Loucy (cell line): ENCODE measurements around the gene SLCO2A1.

ENCODE experiments used
- H2AFZ ChIP-seq: fragments of 200-600 bp; sonication (generic); 2 replicates; pipeline ENCODE4 v1.6.0; 2016; ENCODE audit warnings: antibody characterized with exemption, mild to moderate bottlenecking, low read length, moderate library complexity
- H3F3A ChIP-seq: fragments of 200-600 bp; 2 replicates; pipeline ENCODE4 v1.6.0; 2016; ENCODE audit warnings: antibody characterized with exemption, low read depth, mild to moderate bottlenecking
- H3K27me3 ChIP-seq: fragments of 200-600 bp; sonication (generic); 2 replicates; pipeline ENCODE4 v1.6.1; 2014; ENCODE audit warnings: low read length, mild to moderate bottlenecking; ENCODE audit not compliant: insufficient read depth, poor library complexity, severe bottlenecking
- H3K36me3 ChIP-seq: fragments of 200-600 bp; sonication (generic); 2 replicates; pipeline ENCODE4 v1.6.1; 2016; ENCODE audit warnings: low read length; ENCODE audit not compliant: insufficient read depth
- H3K4me1 ChIP-seq: fragments of 200-600 bp; sonication (generic); 2 replicates; pipeline ENCODE4 v1.5.1; 2014; ENCODE audit warnings: low read length, mild to moderate bottlenecking; ENCODE audit not compliant: insufficient read depth, poor library complexity, severe bottlenecking
- H3K4me2 ChIP-seq: fragments of 200-600 bp; sonication (generic); 2 replicates; pipeline ENCODE4 v1.6.0; 2014; ENCODE audit warnings: antibody characterized with exemption, low read length, low read depth, mild to moderate bottlenecking; ENCODE audit not compliant: poor library complexity, severe bottlenecking
- H3K4me3 ChIP-seq: fragments of 200-600 bp; sonication (generic); 2 replicates; pipeline ENCODE4 v1.5.1; 2014; ENCODE audit warnings: low read length, mild to moderate bottlenecking, mixed read lengths; ENCODE audit not compliant: poor library complexity, severe bottlenecking
- H3K79me2 ChIP-seq: fragments of 200-600 bp; sonication (generic); 2 replicates; pipeline ENCODE4 v1.6.1; 2014; ENCODE audit warnings: low read length; ENCODE audit not compliant: insufficient read depth
- H3K9ac ChIP-seq: fragments of 200-600 bp; sonication (generic); 2 replicates; pipeline ENCODE4 v1.6.0; 2014; ENCODE audit warnings: mild to moderate bottlenecking, low read depth, low read length, moderate library complexity; ENCODE audit not compliant: poor library complexity, severe bottlenecking
- H3K9me2 ChIP-seq: fragments of 200-600 bp; sonication (generic); replicated peaks from 2 replicates; pipeline ENCODE4 v1.6.1; 2016; ENCODE audit warnings: low read depth, low read length, mixed read lengths
- H3K9me3 ChIP-seq: fragments of 200-600 bp; sonication (generic); 2 replicates; pipeline ENCODE4 v1.6.1; 2014; ENCODE audit warnings: mild to moderate bottlenecking, antibody characterized with exemption, low read length, low read depth; ENCODE audit not compliant: insufficient read depth
- H4K20me1 ChIP-seq: fragments of 200-600 bp; sonication (generic); 2 replicates; pipeline ENCODE4 v1.6.0; 2014; ENCODE audit warnings: antibody characterized with exemption, low read length, mild to moderate bottlenecking; ENCODE audit not compliant: insufficient read depth, poor library complexity, severe bottlenecking
- EZH2phosphoT487 ChIP-seq: fragments of 200-600 bp; IDR thresholded peaks from 2 replicates; pipeline ENCODE4 v1.6.1; 2018; ENCODE audit warnings: antibody characterized with exemption, mild to moderate bottlenecking, moderate library complexity, borderline replicate concordance
- TF ChIP-seq, protein P1 (sequence below): fragments of 200-600 bp; sonication (generic); conservative IDR thresholded peaks from 2 replicates; pipeline ENCODE4 v1.5.1; 2014; ENCODE audit warnings: mild to moderate bottlenecking, antibody characterized with exemption, low read length

SLCO2A1 gene

DNA sequence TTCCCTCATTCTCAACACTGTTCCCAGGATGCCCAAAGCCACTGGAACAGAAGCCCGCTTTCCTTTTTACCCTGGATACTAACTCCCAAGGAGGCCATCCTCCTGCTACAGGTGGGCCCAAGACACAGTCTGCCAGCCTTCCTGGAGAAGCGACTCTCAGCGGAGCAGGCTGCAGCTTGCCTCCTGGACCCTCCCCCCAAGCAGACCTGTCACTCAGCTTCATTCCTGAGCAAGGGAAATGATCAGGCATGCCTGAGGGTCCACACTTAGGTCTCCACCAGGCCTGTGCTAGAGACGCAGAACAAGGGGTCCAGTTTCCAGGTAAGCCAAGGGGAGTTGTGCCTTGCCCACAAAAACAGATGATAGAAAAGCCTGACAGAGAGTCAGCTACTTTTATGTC lies 62.8 kb downstream of the SLCO2A1 start:
- no peaks in the 10 kb centered on the region for H4K20me1 ChIP-seq
- H3K9me3 ChIP-seq: 0 out of 2 replicates have a peak, but pooled peaks cover 4% of the 10 kb centered on the region
- H3K9me2 ChIP-seq: no peaks in the 10 kb centered on the region
- H3F3A ChIP-seq: no peaks in the 10 kb centered on the region
- no peaks in the 10 kb centered on the region for H3K79me2 ChIP-seq
- no peak overlapping the region for H3K9ac ChIP-seq
- no peak for TF ChIP-seq EZH2phosphoT487
- TF ChIP-seq, protein P1, sequence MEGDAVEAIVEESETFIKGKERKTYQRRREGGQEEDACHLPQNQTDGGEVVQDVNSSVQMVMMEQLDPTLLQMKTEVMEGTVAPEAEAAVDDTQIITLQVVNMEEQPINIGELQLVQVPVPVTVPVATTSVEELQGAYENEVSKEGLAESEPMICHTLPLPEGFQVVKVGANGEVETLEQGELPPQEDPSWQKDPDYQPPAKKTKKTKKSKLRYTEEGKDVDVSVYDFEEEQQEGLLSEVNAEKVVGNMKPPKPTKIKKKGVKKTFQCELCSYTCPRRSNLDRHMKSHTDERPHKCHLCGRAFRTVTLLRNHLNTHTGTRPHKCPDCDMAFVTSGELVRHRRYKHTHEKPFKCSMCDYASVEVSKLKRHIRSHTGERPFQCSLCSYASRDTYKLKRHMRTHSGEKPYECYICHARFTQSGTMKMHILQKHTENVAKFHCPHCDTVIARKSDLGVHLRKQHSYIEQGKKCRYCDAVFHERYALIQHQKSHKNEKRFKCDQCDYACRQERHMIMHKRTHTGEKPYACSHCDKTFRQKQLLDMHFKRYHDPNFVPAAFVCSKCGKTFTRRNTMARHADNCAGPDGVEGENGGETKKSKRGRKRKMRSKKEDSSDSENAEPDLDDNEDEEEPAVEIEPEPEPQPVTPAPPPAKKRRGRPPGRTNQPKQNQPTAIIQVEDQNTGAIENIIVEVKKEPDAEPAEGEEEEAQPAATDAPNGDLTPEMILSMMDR: no peak
- H3K4me1 ChIP-seq: peaks cover 25% of the 10 kb centered on the region
- no peaks in the 10 kb centered on the region for H3K27me3 ChIP-seq
- H3K4me2 ChIP-seq: no peak overlapping the region
- H2AFZ ChIP-seq: no peak overlapping the region
- H3K36me3 ChIP-seq: no peaks in the 10 kb centered on the region
- no peak overlapping the region for H3K4me3 ChIP-seq

DNA sequence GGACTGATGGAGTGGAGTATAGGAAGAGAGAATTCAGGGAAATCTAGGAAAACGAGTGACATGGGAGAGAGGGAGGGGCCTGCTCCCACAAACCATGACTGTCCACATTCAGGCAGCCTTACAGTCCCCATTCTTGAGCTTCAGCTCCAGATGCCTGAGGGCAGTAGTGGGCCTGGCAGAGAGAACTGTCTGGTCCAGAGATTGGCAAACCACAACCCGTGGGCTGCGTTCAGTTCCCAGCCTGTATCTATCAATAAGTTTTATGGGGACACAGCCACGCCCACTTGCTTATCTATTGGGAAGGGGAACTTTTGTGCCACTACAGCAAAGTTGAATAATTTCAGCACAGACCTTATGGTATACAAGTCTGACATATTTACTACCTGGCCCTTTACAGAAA lies 63.8 kb downstream of the SLCO2A1 start:
- Histone ChIP-seq H3K4me2 (no peak overlapping the region), H3F3A (no peaks in the 10 kb centered on the region), H3K9me2 (no peaks in the 10 kb centered on the region), H4K20me1 (no peaks in the 10 kb centered on the region), H3K4me1 (peaks cover 25% of the 10 kb centered on the region), H3K27me3 (no peaks in the 10 kb centered on the region), H3K9me3 (no peaks in the 10 kb centered on the region), H3K4me3 (no peak overlapping the region), H3K79me2 (no peaks in the 10 kb centered on the region), H3K36me3 (no peaks in the 10 kb centered on the region), H3K9ac (no peak overlapping the region), H2AFZ (no peak overlapping the region)
- TF ChIP-seq EZH2phosphoT487: no peak
- TF ChIP-seq, protein P1: no peak

DNA sequence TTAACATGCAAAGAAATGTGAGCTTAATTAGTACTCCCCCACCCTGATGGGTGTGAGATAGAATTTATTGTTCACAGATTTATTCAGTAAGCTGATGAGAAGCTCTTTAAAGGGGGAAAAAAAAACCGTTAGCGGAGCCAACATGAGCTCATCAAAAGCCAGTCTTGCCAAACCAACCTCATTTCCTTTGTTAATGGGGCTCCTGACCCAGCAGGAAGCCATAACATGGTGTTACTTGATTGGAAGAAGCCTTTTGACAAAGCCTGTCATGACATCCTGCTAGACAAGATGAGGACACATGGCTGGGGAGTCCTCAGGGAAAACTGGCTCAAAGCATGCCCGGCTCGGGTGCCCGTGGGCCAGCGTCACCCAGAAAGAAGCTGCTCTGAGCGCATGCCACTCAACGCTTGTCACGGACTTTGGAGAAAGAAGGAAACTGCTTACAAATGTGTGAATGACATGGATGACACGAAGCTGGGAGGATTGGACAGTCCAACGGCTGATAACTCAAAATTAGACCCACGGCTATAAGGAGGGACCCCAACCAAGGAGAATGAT lies 64.6 kb downstream of the SLCO2A1 start:
- H3K36me3 ChIP-seq: no peaks in the 10 kb centered on the region
- peaks cover 25% of the 10 kb centered on the region for H3K4me1 ChIP-seq
- H3K9me3 ChIP-seq: no peaks in the 10 kb centered on the region
- H4K20me1 ChIP-seq: no peaks in the 10 kb centered on the region
- TF ChIP-seq, protein P1: no peak
- TF ChIP-seq EZH2phosphoT487: no peak
- no peak overlapping the region for H2AFZ ChIP-seq
- H3K27me3 ChIP-seq: no peaks in the 10 kb centered on the region
- no peaks in the 10 kb centered on the region for H3F3A ChIP-seq
- no peak overlapping the region for H3K4me2 ChIP-seq
- no peaks in the 10 kb centered on the region for H3K79me2 ChIP-seq
- no peak overlapping the region for H3K9ac ChIP-seq
- peak overlapping the region; percentile 15 for H3K4me3 ChIP-seq
- H3K9me2 ChIP-seq: no peaks in the 10 kb centered on the region
